Measurements from ENCODE around the gene FBXO8.
"Not testable (repeated sequence)": the region's sequence is repeated elsewhere in the genome, so short reads cannot be mapped to it uniquely, and the experiment has no call there.

Gene FBXO8

GRCh38 chr4:174283507-174284471 is at the start of gene FBXO8, which contains the start of gene CEP44:
Gene FBXO8, minus strand, starts transcription at chr4:174283667. Its CDS starts 20,575 bp downstream, at chr4:174263092.
Gene CEP44, plus strand, starts transcription at chr4:174283911. Its CDS starts 15,211 bp downstream, at chr4:174299122.
- peak; percentile 46 for DNase-seq (ENCODE audit: low read depth)

GRCh38 chr4:174332741-174333493 is 49.5 kb upstream of the FBXO8 start:
- no peak for DNase-seq (ENCODE audit: low read depth)

- no peak for DNase-seq (ENCODE audit: low read depth)
These were observed 41.3 kb upstream of the FBXO8 start for GRCh38 chr4:174324725-174325124.

- no peak for DNase-seq (ENCODE audit: low read depth)
These were observed 40.8 kb upstream of the FBXO8 start for GRCh38 chr4:174324236-174324635.

- no peak for DNase-seq (ENCODE audit: low read depth)
These were observed 37.2 kb upstream of the FBXO8 start for GRCh38 chr4:174320494-174321199.

- no peak for DNase-seq (ENCODE audit: low read depth)
These were observed 35.6 kb upstream of the FBXO8 start for GRCh38 chr4:174318829-174319764.

- no peak for DNase-seq (ENCODE audit: low read depth)
These were observed 34.1 kb upstream of the FBXO8 start for GRCh38 chr4:174317531-174317930.

GRCh38 chr4:174316954-174317353 is 33.5 kb upstream of the FBXO8 start:
- no peak for DNase-seq (ENCODE audit: low read depth)

- DNase-seq (ENCODE audit: low read depth), result no peak
These were observed 33.1 kb upstream of the FBXO8 start for GRCh38 chr4:174316546-174316945.

GRCh38 chr4:174314770-174315169 is 31.3 kb upstream of the FBXO8 start:
- no peak for DNase-seq (ENCODE audit: low read depth)

GRCh38 chr4:174314274-174314673 is 30.8 kb upstream of the FBXO8 start:
- no peak for DNase-seq (ENCODE audit: low read depth)

GRCh38 chr4:174312993-174313392 is 29.5 kb upstream of the FBXO8 start:
- DNase-seq (ENCODE audit: low read depth), result no peak

- no peak for DNase-seq (ENCODE audit: low read depth)
These were observed 24.2 kb upstream of the FBXO8 start for GRCh38 chr4:174307694-174308093.

- no peak for DNase-seq (ENCODE audit: low read depth)
These were observed 22.5 kb upstream of the FBXO8 start for GRCh38 chr4:174305961-174306360.

GRCh38 chr4:174304664-174305063 is 21.2 kb upstream of the FBXO8 start:
- no peak for DNase-seq (ENCODE audit: low read depth)

- no peak for DNase-seq (ENCODE audit: low read depth)
These were observed 20.2 kb upstream of the FBXO8 start for GRCh38 chr4:174303687-174304086.

- DNase-seq (ENCODE audit: low read depth), result not testable (repeated sequence)
These were observed 11.7 kb upstream of the FBXO8 start for GRCh38 chr4:174295142-174295541.

GRCh38 chr4:174294641-174295040 is 11.2 kb upstream of the FBXO8 start:
- DNase-seq (ENCODE audit: low read depth), result not testable (repeated sequence)

- no peak for DNase-seq (ENCODE audit: low read depth)
These were observed 9.0 kb upstream of the FBXO8 start for GRCh38 chr4:174292473-174292872.

- DNase-seq (ENCODE audit: low read depth), result no peak
These were observed 3.4 kb upstream of the FBXO8 start for GRCh38 chr4:174286870-174287269.

GRCh38 chr4:174284487-174284886 is 1.0 kb upstream of the FBXO8 start:
- no peak for DNase-seq (ENCODE audit: low read depth)
